ENCODE results near the gene TLR10.

- TF ChIP-seq EP300 (IDR thresholded peaks at IDR 0.05; ENCODE audit: low read length) (no peak), CUX1 (CRISPR knock-in tag; IDR thresholded peaks at IDR 0.05) (no peak), MAX (CRISPR knock-in tag; IDR thresholded peaks at IDR 0.05) (no peak), NFATC3 (IDR thresholded peaks at IDR 0.05) (no peak), MXI1 (IDR thresholded peaks at IDR 0.05; ENCODE audit: low read depth, low read length) (no peak), MYC (IDR thresholded peaks at IDR 0.05; ENCODE audit: low read depth, low read length) (no peak), MYC (CRISPR knock-in tag; IDR thresholded peaks at IDR 0.05; ENCODE audit: borderline replicate concordance, low read depth) (no peak), MED1 (CRISPR knock-in tag; IDR thresholded peaks at IDR 0.05; ENCODE audit: borderline replicate concordance) (no peak), TEAD2 (tag; IDR thresholded peaks at IDR 0.05) (no peak), KLF10 (CRISPR knock-in tag; IDR thresholded peaks at IDR 0.05) (no peak), MAFK (IDR thresholded peaks at IDR 0.05; ENCODE audit: low read length) (no peak), TAL1 (IDR thresholded peaks at IDR 0.05) (no peak), SIN3B (IDR thresholded peaks at IDR 0.05; ENCODE audit: low read depth) (no peak)
Observed at GRCh38 chr4:38787693-38788092, 4.9 kb upstream of the TLR10 start.

Measured in K562 (cell line).